Fibroblast of mammary gland (primary cell): Measurements from ENCODE around the gene GNG2.

Experiments used
- DNase-seq: peaks from one replicate; pipeline ENCODE4 v3.0.0-alpha.2; 2010; ENCODE audit warnings: low read depth
- H3K4me3 ChIP-seq: 2 replicates; pipeline ENCODE4 v1.5.1; 2011; ENCODE audit warnings: low read depth, mild to moderate bottlenecking, low read length, moderate library complexity; ENCODE audit not compliant: control insufficient read depth
- TF ChIP-seq, protein P1 (sequence below): conservative IDR thresholded peaks from 2 replicates; pipeline ENCODE4 v1.5.1; 2011; ENCODE audit warnings: low read depth, low read length, inconsistent platforms; ENCODE audit not compliant: control insufficient read depth, insufficient read depth

GNG2 gene

DNA sequence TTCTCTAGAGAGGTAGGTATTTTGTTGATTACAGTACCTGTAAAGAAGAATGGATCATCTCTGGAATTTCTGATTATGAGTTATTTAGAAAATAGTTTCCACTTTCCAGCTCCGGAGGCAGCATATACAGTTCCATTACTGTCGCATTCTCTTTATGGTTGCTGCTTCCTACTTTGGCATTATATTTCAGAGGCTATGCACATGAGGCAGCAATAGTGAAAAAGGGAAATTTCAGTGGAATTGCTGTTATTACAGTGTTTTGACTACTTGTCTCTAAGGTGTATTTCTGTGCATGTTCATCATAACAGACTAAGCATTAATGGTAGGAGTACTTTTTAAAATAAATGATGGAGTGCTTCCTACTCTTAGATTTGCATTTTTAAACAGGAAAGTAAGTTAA is 10.2 kb downstream of the GNG2 start:
- no peak overlapping the region for H3K4me3 ChIP-seq
- TF ChIP-seq, protein P1, sequence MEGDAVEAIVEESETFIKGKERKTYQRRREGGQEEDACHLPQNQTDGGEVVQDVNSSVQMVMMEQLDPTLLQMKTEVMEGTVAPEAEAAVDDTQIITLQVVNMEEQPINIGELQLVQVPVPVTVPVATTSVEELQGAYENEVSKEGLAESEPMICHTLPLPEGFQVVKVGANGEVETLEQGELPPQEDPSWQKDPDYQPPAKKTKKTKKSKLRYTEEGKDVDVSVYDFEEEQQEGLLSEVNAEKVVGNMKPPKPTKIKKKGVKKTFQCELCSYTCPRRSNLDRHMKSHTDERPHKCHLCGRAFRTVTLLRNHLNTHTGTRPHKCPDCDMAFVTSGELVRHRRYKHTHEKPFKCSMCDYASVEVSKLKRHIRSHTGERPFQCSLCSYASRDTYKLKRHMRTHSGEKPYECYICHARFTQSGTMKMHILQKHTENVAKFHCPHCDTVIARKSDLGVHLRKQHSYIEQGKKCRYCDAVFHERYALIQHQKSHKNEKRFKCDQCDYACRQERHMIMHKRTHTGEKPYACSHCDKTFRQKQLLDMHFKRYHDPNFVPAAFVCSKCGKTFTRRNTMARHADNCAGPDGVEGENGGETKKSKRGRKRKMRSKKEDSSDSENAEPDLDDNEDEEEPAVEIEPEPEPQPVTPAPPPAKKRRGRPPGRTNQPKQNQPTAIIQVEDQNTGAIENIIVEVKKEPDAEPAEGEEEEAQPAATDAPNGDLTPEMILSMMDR, result no peak
- DNase-seq, result no peak

DNA sequence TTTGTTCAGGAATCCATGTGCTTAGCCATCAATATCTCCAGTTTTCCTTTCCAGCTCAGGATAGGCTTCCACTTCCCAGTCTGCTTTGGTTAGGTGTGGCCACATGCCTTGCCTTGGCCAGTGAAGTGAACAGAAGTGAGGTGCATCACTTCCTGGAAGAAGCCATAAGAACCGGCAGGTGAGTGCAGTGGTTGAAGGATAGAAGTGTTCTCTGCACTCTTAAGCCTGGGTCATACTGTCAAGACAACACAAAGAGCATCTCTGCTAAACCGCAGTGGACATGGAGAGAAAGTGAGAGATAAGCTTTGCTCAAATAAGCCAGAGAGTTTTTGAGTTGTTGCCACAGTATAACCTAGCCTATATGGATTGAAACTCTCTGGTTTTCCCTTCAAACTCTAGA is 11.4 kb downstream of the GNG2 start:
- TF ChIP-seq, protein P1, result no peak
- no peak for DNase-seq
- no peak overlapping the region for H3K4me3 ChIP-seq

DNA sequence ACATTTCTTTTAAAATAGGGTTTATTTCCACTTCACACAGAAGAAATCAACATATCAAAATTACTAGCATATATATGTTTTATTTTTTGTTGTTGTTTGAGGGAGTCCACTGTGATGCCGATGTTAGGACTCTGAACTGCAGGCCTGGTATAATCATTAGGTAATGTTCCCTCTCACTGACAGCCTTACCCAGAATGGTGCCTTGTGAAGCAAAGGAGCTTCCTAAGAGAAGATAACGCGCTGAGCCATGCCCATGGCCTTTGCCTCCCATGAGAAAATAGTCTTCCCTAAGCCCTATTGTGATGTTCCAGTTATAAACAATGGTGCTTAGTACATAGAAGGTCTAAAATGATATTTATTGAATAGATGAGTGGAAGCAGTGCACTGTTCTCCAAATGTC is 12.0 kb downstream of the GNG2 start:
- TF ChIP-seq, protein P1, result no peak
- no peak for DNase-seq
- no peak overlapping the region for H3K4me3 ChIP-seq

DNA sequence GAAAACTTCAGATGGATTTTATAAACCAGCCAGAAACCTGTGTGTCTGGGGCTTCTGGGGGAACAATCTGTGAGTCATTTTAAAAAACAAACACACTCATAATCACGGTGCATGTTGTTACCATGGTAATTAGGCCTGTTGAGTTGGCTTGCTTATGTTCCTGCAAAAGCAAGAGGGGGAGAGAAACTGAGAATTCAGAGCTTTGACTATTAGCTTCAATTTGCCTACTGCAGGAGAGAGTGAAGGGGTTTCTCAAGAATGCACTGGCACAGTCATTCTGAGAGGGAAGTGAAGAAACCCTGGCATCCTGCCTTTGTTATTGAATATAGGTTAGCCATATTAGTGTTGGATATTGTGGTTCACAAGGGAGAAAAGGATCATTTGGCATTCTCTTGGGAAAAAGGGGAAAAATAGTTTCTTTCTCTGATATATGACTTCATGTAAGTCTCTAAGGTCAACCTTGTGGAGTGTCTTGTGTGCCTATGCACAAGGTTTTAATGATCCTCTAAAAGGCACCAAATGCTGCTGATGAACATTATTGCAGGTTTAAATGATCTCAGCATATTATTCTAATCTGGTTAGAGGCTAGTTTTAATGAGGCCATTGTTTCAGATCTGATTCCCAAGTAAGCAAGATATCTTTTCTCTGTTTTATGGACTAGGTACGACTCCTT is 12.9 kb downstream of the GNG2 start:
- no peak overlapping the region for H3K4me3 ChIP-seq
- DNase-seq, result peak; percentile 96
- TF ChIP-seq, protein P1, result no peak

DNA sequence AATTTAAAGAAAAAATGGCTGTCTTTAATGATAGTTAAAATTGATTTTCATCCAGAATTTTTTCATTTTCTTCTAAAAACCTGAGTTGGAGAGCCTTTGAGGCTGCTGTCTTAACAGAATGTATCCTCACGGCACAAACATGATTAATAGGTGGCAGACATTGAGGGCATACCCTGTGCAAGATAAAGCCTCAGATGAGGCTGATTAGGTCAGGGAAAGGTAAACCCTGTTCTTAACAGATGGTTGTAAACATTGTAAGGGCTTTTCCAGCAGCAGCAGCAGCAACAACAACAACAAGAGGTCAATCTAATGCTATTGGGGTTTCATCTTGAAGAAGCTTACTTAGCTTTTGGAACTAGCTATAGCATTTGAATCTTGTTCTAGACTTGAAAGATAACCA is 17.4 kb downstream of the GNG2 start:
- TF ChIP-seq, protein P1, result no peak
- H3K4me3 ChIP-seq, result no peak overlapping the region
- no peak for DNase-seq

DNA sequence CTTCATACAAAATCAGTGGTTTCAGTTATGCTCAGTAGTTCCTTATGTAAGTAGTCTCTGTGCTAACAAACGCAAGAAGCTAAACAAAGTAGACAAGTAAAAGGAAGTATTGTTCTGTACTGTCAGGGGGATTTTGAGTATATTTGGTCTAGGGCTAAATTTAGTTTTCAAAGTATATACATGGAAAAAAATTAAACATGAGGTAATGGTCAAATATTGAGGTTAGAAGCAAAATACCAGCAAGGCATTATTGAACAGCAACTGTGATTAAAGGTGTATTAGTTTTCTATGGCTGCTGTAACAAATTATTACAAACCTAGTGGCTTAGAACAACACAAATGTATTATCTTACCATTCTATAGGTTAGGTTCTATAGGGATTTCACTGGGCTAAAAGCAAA is 18.8 kb downstream of the GNG2 start:
- no peak for DNase-seq
- TF ChIP-seq, protein P1, result no peak
- no peak overlapping the region for H3K4me3 ChIP-seq
